ENCODE results near the gene SMTNL2. TPM values are rescaled to one million over a fixed set of nuclear protein-coding genes. Genes with fewer than 3 reads are reported as not detected.
"Not testable (repeated sequence)": the region's sequence is repeated elsewhere in the genome, so short reads cannot be mapped to it uniquely, and the experiment has no call there.

The SMTNL2 gene
- total RNA-seq, 2 experiments from 2014 or later: not detected

DNA sequence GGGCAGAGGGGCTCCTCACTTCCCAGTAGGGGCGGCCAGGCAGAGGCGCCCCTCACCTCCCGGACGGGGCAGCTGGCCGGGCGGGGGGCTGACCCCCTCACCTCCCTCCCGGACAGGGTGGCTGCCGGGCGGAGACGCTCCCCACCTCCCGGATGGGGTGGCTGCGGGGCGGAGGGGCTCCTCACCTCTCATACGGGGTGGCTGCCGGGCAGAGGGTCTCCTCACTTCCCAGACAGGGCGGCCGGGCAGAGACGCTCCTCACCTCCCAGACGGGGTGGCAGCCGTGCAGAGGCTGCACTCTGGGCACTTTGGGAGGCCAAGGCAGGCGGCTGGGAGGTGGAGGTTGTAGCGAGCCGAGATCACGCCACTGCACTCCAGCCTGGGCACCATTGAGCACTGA lies 6.0 kb upstream of the SMTNL2 start:
- DNase-seq; intact Hi-C loops (cut with DNase I, micrococcal nuclease); H3K4me3 Mint-ChIP-seq; CTCF ChIA-PET; H3K9me3 Mint-ChIP-seq (ENCODE audit: low read depth); ATAC-seq; H3K36me3 Mint-ChIP-seq (ENCODE audit: low read depth); H3K4me1 Mint-ChIP-seq; POLR2A ChIA-PET; H3K27ac Mint-ChIP-seq: not testable (repeated sequence)
- peaks cover 17% of the 10 kb centered on the region for H3K27me3 Mint-ChIP-seq

GRCh38 chr17:4579678-4580077 lies 4.7 kb upstream of the SMTNL2 start:
- no peak overlapping the region for H3K4me3 Mint-ChIP-seq
- H3K4me1 Mint-ChIP-seq: peaks cover 5% of the 10 kb centered on the region
- H3K27ac Mint-ChIP-seq: no peak overlapping the region
- POLR2A ChIA-PET: no interaction called here
- H3K36me3 Mint-ChIP-seq (ENCODE audit: low read depth): no peaks in the 10 kb centered on the region
- intact Hi-C loops (cut with DNase I, micrococcal nuclease): no loop called here
- no peak for DNase-seq
- no peaks in the 10 kb centered on the region for H3K9me3 Mint-ChIP-seq (ENCODE audit: low read depth)
- ATAC-seq: no peak
- CTCF ChIA-PET: interaction anchor here (0.7 to 2.1 kb wide), 3 partner anchors 10 to 13 kb away, joined by 3 to 6 read pairs (median 4); no protein-coding TSS in a partner anchor
- peaks cover 23% of the 10 kb centered on the region for H3K27me3 Mint-ChIP-seq

GRCh38 chr17:4580291-4580690 lies 4.0 kb upstream of the SMTNL2 start:
- no peak for ATAC-seq
- peaks cover 27% of the 10 kb centered on the region for H3K27me3 Mint-ChIP-seq
- peaks cover 5% of the 10 kb centered on the region for H3K4me1 Mint-ChIP-seq
- intact Hi-C loops (cut with DNase I, micrococcal nuclease): no loop called here
- no peak for DNase-seq
- no peak overlapping the region for H3K27ac Mint-ChIP-seq
- no peak overlapping the region for H3K4me3 Mint-ChIP-seq
- no peaks in the 10 kb centered on the region for H3K9me3 Mint-ChIP-seq (ENCODE audit: low read depth)
- POLR2A ChIA-PET: interaction anchor here (0.6 kb wide), 1 partner anchor 14 kb away, joined by 5 read pairs; no protein-coding TSS in a partner anchor
- CTCF ChIA-PET: interaction anchor here (0.7 to 2.1 kb wide), 3 partner anchors 11 to 316 kb away, joined by 3 to 6 read pairs (median 4); no protein-coding TSS in a partner anchor
- no peaks in the 10 kb centered on the region for H3K36me3 Mint-ChIP-seq (ENCODE audit: low read depth)

GRCh38 chr17:4582101-4582501 lies 2.2 kb upstream of the SMTNL2 start:
- no peak overlapping the region for H3K4me3 Mint-ChIP-seq
- ChIA-PET CTCF (interaction anchor here (0.7 to 0.9 kb wide), 2 partner anchors 15 to 29 kb away, joined by 3 to 5 read pairs; no protein-coding TSS in a partner anchor), POLR2A (no interaction called here)
- DNase-seq: no peak
- H3K27me3 Mint-ChIP-seq: peaks cover 43% of the 10 kb centered on the region
- intact Hi-C loops (cut with DNase I, micrococcal nuclease): no loop called here
- H3K9me3 Mint-ChIP-seq (ENCODE audit: low read depth): no peaks in the 10 kb centered on the region
- H3K4me1 Mint-ChIP-seq: peaks cover 5% of the 10 kb centered on the region
- no peak overlapping the region for H3K27ac Mint-ChIP-seq
- no peak for ATAC-seq
- H3K36me3 Mint-ChIP-seq (ENCODE audit: low read depth): no peaks in the 10 kb centered on the region

GRCh38 chr17:4582691-4583090 lies 1.6 kb upstream of the SMTNL2 start:
- no peak overlapping the region for H3K4me3 Mint-ChIP-seq
- intact Hi-C loops (cut with DNase I, micrococcal nuclease): no loop called here
- no peak overlapping the region for H3K27ac Mint-ChIP-seq
- no peak for ATAC-seq
- DNase-seq: no peak
- H3K27me3 Mint-ChIP-seq: peaks cover 43% of the 10 kb centered on the region
- H3K9me3 Mint-ChIP-seq (ENCODE audit: low read depth): no peaks in the 10 kb centered on the region
- peaks cover 5% of the 10 kb centered on the region for H3K4me1 Mint-ChIP-seq
- ChIA-PET POLR2A (no interaction called here), CTCF (interaction anchor here (0.9 kb wide), 1 partner anchor 16 kb away, joined by 5 read pairs; no protein-coding TSS in a partner anchor)
- no peaks in the 10 kb centered on the region for H3K36me3 Mint-ChIP-seq (ENCODE audit: low read depth)

- CTCF ChIA-PET: interaction anchor here (1.7 kb wide), 1 partner anchor 17 kb away, joined by 7 read pairs; no protein-coding TSS in a partner anchor
- ATAC-seq (no peak), DNase-seq (no peak)
- POLR2A ChIA-PET: no interaction called here
- intact Hi-C loops (cut with DNase I, micrococcal nuclease): no loop called here
- peaks cover 5% of the 10 kb centered on the region for H3K4me1 Mint-ChIP-seq
- H3K4me3 Mint-ChIP-seq: no peak overlapping the region
- peaks cover 43% of the 10 kb centered on the region for H3K27me3 Mint-ChIP-seq
- H3K9me3 Mint-ChIP-seq (ENCODE audit: low read depth): no peaks in the 10 kb centered on the region
- no peak overlapping the region for H3K27ac Mint-ChIP-seq
- H3K36me3 Mint-ChIP-seq (ENCODE audit: low read depth): no peaks in the 10 kb centered on the region
These were observed 1.1 kb upstream of the SMTNL2 start for GRCh38 chr17:4583206-4583605.

DNA sequence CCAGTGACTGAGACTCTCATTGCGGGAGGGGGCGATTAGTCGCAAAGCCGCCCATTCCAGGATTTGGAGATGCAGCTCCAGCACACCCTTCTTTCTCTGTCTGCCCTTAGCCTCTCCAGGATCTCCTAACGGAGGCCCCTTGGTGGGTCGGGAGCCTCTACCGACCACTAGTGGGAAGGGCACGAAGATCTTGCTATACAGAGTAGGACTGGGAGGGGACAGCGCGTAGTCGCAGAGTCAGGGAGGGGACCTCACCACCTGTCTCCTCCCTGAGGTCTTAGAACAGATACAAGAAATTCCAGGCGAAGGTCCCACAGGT lies 588 bp upstream of the SMTNL2 start:
- ChIA-PET POLR2A (no interaction called here), CTCF (interaction anchor here (1.7 kb wide), 1 partner anchor 17 kb away, joined by 7 read pairs; no protein-coding TSS in a partner anchor)
- DNase-seq: peak; percentile 32
- Mint-ChIP-seq H3K36me3 (ENCODE audit: low read depth) (no peaks in the 10 kb centered on the region), H3K27ac (no peak overlapping the region), H3K9me3 (ENCODE audit: low read depth) (no peaks in the 10 kb centered on the region), H3K27me3 (peaks cover 43% of the 10 kb centered on the region), H3K4me1 (peaks cover 5% of the 10 kb centered on the region), H3K4me3 (peak overlapping the region; percentile 52)
- ATAC-seq: peak; percentile 60
- intact Hi-C loops (cut with DNase I, micrococcal nuclease): no loop called here

GRCh38 chr17:4584917-4585637 lies 748 bp downstream of the SMTNL2 start:
- CTCF ChIA-PET: interaction anchor here (1.7 kb wide), 1 partner anchor 18 kb away, joined by 7 read pairs; no protein-coding TSS in a partner anchor
- peak overlapping the region; percentile 12 for H3K4me3 Mint-ChIP-seq
- H3K36me3 Mint-ChIP-seq (ENCODE audit: low read depth): no peaks in the 10 kb centered on the region
- DNase-seq (no peak), ATAC-seq (no peak)
- peaks cover 5% of the 10 kb centered on the region for H3K4me1 Mint-ChIP-seq
- POLR2A ChIA-PET: no interaction called here
- H3K27ac Mint-ChIP-seq: no peak overlapping the region
- peaks cover 43% of the 10 kb centered on the region for H3K27me3 Mint-ChIP-seq
- no peaks in the 10 kb centered on the region for H3K9me3 Mint-ChIP-seq (ENCODE audit: low read depth)
- intact Hi-C loops (cut with DNase I, micrococcal nuclease): no loop called here

- peaks cover 5% of the 10 kb centered on the region for H3K4me1 Mint-ChIP-seq
These were observed 1.3 kb downstream of the SMTNL2 start for GRCh38 chr17:4585638-4585994.

DNA sequence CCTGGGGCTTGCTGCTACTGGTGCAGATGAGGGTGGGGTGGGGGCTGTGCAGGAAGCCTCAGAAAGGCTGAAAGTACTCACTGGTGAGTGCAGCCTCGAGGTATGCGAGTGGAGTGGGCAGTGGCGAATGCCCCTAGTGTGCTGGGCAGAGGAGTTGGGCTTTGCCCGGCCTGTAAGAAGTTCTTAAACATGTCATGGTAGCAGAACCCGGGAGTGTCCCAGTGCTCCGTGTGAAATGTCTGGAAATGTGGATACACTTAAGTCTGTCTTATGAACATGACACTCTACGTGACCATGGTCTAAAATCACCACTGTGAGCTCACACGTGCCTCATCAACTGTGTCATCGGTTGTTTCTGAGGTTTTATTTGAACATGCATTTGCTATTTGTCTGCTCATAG lies 1.7 kb downstream of the SMTNL2 start:
- DNase-seq (no peak), ATAC-seq (no peak)
- no peaks in the 10 kb centered on the region for H3K9me3 Mint-ChIP-seq (ENCODE audit: low read depth)
- H3K4me1 Mint-ChIP-seq: peaks cover 5% of the 10 kb centered on the region
- no peak overlapping the region for H3K4me3 Mint-ChIP-seq
- CTCF ChIA-PET: interaction anchor here (0.6 to 1.4 kb wide), 4 partner anchors 9 to 111 kb away, joined by 4 to 5 read pairs (median 4); no protein-coding TSS in a partner anchor
- no peaks in the 10 kb centered on the region for H3K36me3 Mint-ChIP-seq (ENCODE audit: low read depth)
- POLR2A ChIA-PET: no interaction called here
- H3K27me3 Mint-ChIP-seq: peaks cover 42% of the 10 kb centered on the region
- intact Hi-C loops (cut with DNase I, micrococcal nuclease): no loop called here
- no peak overlapping the region for H3K27ac Mint-ChIP-seq

More at GRCh38 chr17:4585638-4585994, 1.3 kb downstream of the SMTNL2 start:
- Mint-ChIP-seq H3K36me3 (ENCODE audit: low read depth) (no peaks in the 10 kb centered on the region), H3K9me3 (ENCODE audit: low read depth) (no peaks in the 10 kb centered on the region), H3K27ac (no peak overlapping the region), H3K27me3 (peaks cover 45% of the 10 kb centered on the region), H3K4me3 (no peak overlapping the region)
- ATAC-seq: no peak
- POLR2A ChIA-PET: no interaction called here
- CTCF ChIA-PET: interaction anchor here (1.1 to 1.2 kb wide), 2 partner anchors 9 to 17 kb away, joined by 4 read pairs; no protein-coding TSS in a partner anchor
- no peak for DNase-seq
- intact Hi-C loops (cut with DNase I, micrococcal nuclease): no loop called here

DNA sequence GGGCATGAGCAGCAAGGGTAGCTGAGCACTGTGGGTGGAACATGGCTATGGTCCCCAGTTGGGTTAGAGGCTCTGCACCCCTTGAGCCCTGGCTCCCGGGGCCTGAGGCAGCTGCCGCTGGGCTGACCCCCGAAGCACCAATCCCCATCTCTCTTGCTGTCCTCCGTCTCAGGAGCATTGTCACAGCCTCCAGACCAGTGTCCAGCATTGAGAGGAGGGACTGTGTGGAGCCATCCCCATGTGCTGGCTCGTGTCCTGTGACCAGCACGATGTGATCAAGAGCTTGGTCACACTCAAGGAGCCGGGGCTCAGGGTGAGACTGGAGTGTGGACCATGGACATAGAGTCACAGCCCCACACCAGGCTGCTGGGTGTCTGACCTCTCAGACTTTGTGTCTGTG lies 2.9 kb downstream of the SMTNL2 start:
- H3K9me3 Mint-ChIP-seq (ENCODE audit: low read depth): no peaks in the 10 kb centered on the region
- H3K4me1 Mint-ChIP-seq: peaks cover 5% of the 10 kb centered on the region
- CTCF ChIA-PET: interaction anchor here (0.8 to 1.4 kb wide), 3 partner anchors 20 to 59 kb away, joined by 3 to 5 read pairs (median 3); no protein-coding TSS in a partner anchor
- intact Hi-C loops (cut with DNase I, micrococcal nuclease): no loop called here
- H3K4me3 Mint-ChIP-seq: no peak overlapping the region
- ATAC-seq: no peak
- no peak overlapping the region for H3K27ac Mint-ChIP-seq
- no peak for DNase-seq
- peaks cover 39% of the 10 kb centered on the region for H3K27me3 Mint-ChIP-seq
- POLR2A ChIA-PET: no interaction called here
- no peaks in the 10 kb centered on the region for H3K36me3 Mint-ChIP-seq (ENCODE audit: low read depth)

- ATAC-seq: no peak
These were observed 3.5 kb downstream of the SMTNL2 start for GRCh38 chr17:4587803-4588202.

More at GRCh38 chr17:4587803-4588202, 3.5 kb downstream of the SMTNL2 start:
- Mint-ChIP-seq H3K4me3 (no peak overlapping the region), H3K36me3 (ENCODE audit: low read depth) (no peaks in the 10 kb centered on the region), H3K27ac (no peak overlapping the region), H3K27me3 (peaks cover 38% of the 10 kb centered on the region), H3K4me1 (peaks cover 5% of the 10 kb centered on the region), H3K9me3 (ENCODE audit: low read depth) (no peaks in the 10 kb centered on the region)
- no peak for DNase-seq
- intact Hi-C loops (cut with DNase I, micrococcal nuclease): no loop called here
- ChIA-PET POLR2A (no interaction called here), CTCF (interaction anchor here (0.7 to 1.0 kb wide), 4 partner anchors 10 to 1895 kb away, joined by 3 read pairs; no protein-coding TSS in a partner anchor)
